Measurements from ENCODE around the gene FSCN2. TPM values are rescaled to one million over a fixed set of nuclear protein-coding genes. Genes with fewer than 3 reads are reported as not detected.

Gene FSCN2
- total RNA-seq, 1 donor from 2014 or later = 5.6 TPM

GRCh38 chr17:81539961-81540675, 11.9 kb downstream of the FSCN2 start:
- H3K4me1 Mint-ChIP-seq (ENCODE audit: low read depth, unreplicated experiment) = no peaks in the 10 kb centered on the region
- Histone ChIP-seq H3K79me2 (ENCODE audit: insufficient read depth, low read length) (no peaks in the 10 kb centered on the region), H3K27ac (ENCODE audit: low read depth, low read length) (no peak overlapping the region), H3K4me1 (ENCODE audit: insufficient read depth, low read length) (peaks cover 4% of the 10 kb centered on the region), H3K27me3 (ENCODE audit: insufficient read depth, low read length) (peaks cover 9% of the 10 kb centered on the region), H3K4me2 (ENCODE audit: low read length) (no peak overlapping the region), H4K20me1 (ENCODE audit: insufficient read depth, low read length) (peaks cover 19% of the 10 kb centered on the region), H3K4me3 (ENCODE audit: insufficient read depth, low read depth, low read length) (no peak overlapping the region), H3K9me3 (ENCODE audit: insufficient read depth, low read depth, low read length) (no peaks in the 10 kb centered on the region), H3K36me3 (ENCODE audit: insufficient read depth, low read length) (peaks cover 2% of the 10 kb centered on the region), H2AFZ (ENCODE audit: low read depth, low read length) (no peak overlapping the region), H3K9ac (ENCODE audit: low read length) (no peak overlapping the region)
- no peak overlapping the region for H3K27ac Mint-ChIP-seq (ENCODE audit: unreplicated experiment)
- TF ChIP-seq CTCF (IDR thresholded peaks at IDR 0.05; ENCODE audit: insufficient read depth, low read depth, low read length) (no peak), EZH2 (IDR thresholded peaks at IDR 0.05; ENCODE audit: insufficient read depth, low read length) (no peak)
- no peak overlapping the region for H3K4me3 Mint-ChIP-seq (ENCODE audit: unreplicated experiment)
- no peaks in the 10 kb centered on the region for H3K27me3 Mint-ChIP-seq (ENCODE audit: low read depth, unreplicated experiment)
- no peaks in the 10 kb centered on the region for H3K36me3 Mint-ChIP-seq (ENCODE audit: low read depth, unreplicated experiment)
- FAIRE-seq = no peak
- H3K9me3 Mint-ChIP-seq (ENCODE audit: unreplicated experiment) = no peaks in the 10 kb centered on the region
- no peak for DNase-seq (ENCODE audit: low read depth)

GRCh38 chr17:81540676-81541027, 12.5 kb downstream of the FSCN2 start:
- H2AFZ ChIP-seq (ENCODE audit: low read depth, low read length) = no peak overlapping the region
- no peak for TF ChIP-seq EZH2 (IDR thresholded peaks at IDR 0.05; ENCODE audit: insufficient read depth, low read length)
- no peak for TF ChIP-seq CTCF (IDR thresholded peaks at IDR 0.05; ENCODE audit: insufficient read depth, low read depth, low read length)
- peaks cover 21% of the 10 kb centered on the region for H4K20me1 ChIP-seq (ENCODE audit: insufficient read depth, low read length)
- DNase-seq (ENCODE audit: low read depth) (no peak), FAIRE-seq (no peak)
- no peak overlapping the region for H3K27ac Mint-ChIP-seq (ENCODE audit: unreplicated experiment)
- H3K4me3 ChIP-seq (ENCODE audit: insufficient read depth, low read depth, low read length) = no peak overlapping the region
- no peak overlapping the region for H3K4me3 Mint-ChIP-seq (ENCODE audit: unreplicated experiment)
- no peaks in the 10 kb centered on the region for H3K9me3 Mint-ChIP-seq (ENCODE audit: unreplicated experiment)
- no peaks in the 10 kb centered on the region for H3K27me3 Mint-ChIP-seq (ENCODE audit: low read depth, unreplicated experiment)
- no peaks in the 10 kb centered on the region for H3K79me2 ChIP-seq (ENCODE audit: insufficient read depth, low read length)
- peaks cover 9% of the 10 kb centered on the region for H3K27me3 ChIP-seq (ENCODE audit: insufficient read depth, low read length)
- no peaks in the 10 kb centered on the region for H3K4me1 Mint-ChIP-seq (ENCODE audit: low read depth, unreplicated experiment)
- no peaks in the 10 kb centered on the region for H3K9me3 ChIP-seq (ENCODE audit: insufficient read depth, low read depth, low read length)
- no peak overlapping the region for H3K9ac ChIP-seq (ENCODE audit: low read length)
- peaks cover 4% of the 10 kb centered on the region for H3K4me1 ChIP-seq (ENCODE audit: insufficient read depth, low read length)
- peaks cover 3% of the 10 kb centered on the region for H3K36me3 ChIP-seq (ENCODE audit: insufficient read depth, low read length)
- H3K27ac ChIP-seq (ENCODE audit: low read depth, low read length) = no peak overlapping the region
- no peaks in the 10 kb centered on the region for H3K36me3 Mint-ChIP-seq (ENCODE audit: low read depth, unreplicated experiment)
- H3K4me2 ChIP-seq (ENCODE audit: low read length) = no peak overlapping the region

GRCh38 chr17:81541123-81541522, 12.9 kb downstream of the FSCN2 start:
- Mint-ChIP-seq H3K9me3 (ENCODE audit: unreplicated experiment) (no peaks in the 10 kb centered on the region), H3K27ac (ENCODE audit: unreplicated experiment) (no peak overlapping the region), H3K27me3 (ENCODE audit: low read depth, unreplicated experiment) (no peaks in the 10 kb centered on the region), H3K4me3 (ENCODE audit: unreplicated experiment) (no peak overlapping the region), H3K36me3 (ENCODE audit: low read depth, unreplicated experiment) (no peaks in the 10 kb centered on the region), H3K4me1 (ENCODE audit: low read depth, unreplicated experiment) (no peaks in the 10 kb centered on the region)
- Histone ChIP-seq H3K4me2 (ENCODE audit: low read length) (no peak overlapping the region), H3K79me2 (ENCODE audit: insufficient read depth, low read length) (no peaks in the 10 kb centered on the region), H3K9ac (ENCODE audit: low read length) (no peak overlapping the region), H3K9me3 (ENCODE audit: insufficient read depth, low read depth, low read length) (no peaks in the 10 kb centered on the region), H3K4me3 (ENCODE audit: insufficient read depth, low read depth, low read length) (no peak overlapping the region), H2AFZ (ENCODE audit: low read depth, low read length) (no peak overlapping the region), H3K27me3 (ENCODE audit: insufficient read depth, low read length) (peaks cover 6% of the 10 kb centered on the region), H3K4me1 (ENCODE audit: insufficient read depth, low read length) (peaks cover 4% of the 10 kb centered on the region), H3K36me3 (ENCODE audit: insufficient read depth, low read length) (peaks cover 3% of the 10 kb centered on the region), H4K20me1 (ENCODE audit: insufficient read depth, low read length) (peaks cover 25% of the 10 kb centered on the region), H3K27ac (ENCODE audit: low read depth, low read length) (no peak overlapping the region)
- no peak for DNase-seq (ENCODE audit: low read depth)
- no peak for TF ChIP-seq EZH2 (IDR thresholded peaks at IDR 0.05; ENCODE audit: insufficient read depth, low read length)
- no peak for TF ChIP-seq CTCF (IDR thresholded peaks at IDR 0.05; ENCODE audit: insufficient read depth, low read depth, low read length)
- no peak for FAIRE-seq

All from astrocyte (in vitro differentiated cells and primary cell).